Measurements from ENCODE around the gene KIF2A.

The KIF2A gene

GRCh38 chr5:62305715-62306322, at the start of gene KIF2A:
KIF2A (plus strand) TSS chr5:62306206; CDS start chr5:62306473, 267 bp downstream.
- H3K4me3 ChIP-seq (ENCODE audit: low read depth, low read length): peak within 1 kb of the TSS; percentile 88
- TF ChIP-seq CTCF (IDR thresholded peaks at IDR 0.05; ENCODE audit: borderline replicate concordance, insufficient read depth, low read depth, low read length): no peak

GRCh38 chr5:62257020-62257367, 49.0 kb upstream of the KIF2A start:
- no peak for TF ChIP-seq CTCF (IDR thresholded peaks at IDR 0.05; ENCODE audit: borderline replicate concordance, insufficient read depth, low read depth, low read length)
- no peak overlapping the region for H3K4me3 ChIP-seq (ENCODE audit: low read depth, low read length)

GRCh38 chr5:62258654-62259053, 47.4 kb upstream of the KIF2A start:
- no peak for TF ChIP-seq CTCF (IDR thresholded peaks at IDR 0.05; ENCODE audit: borderline replicate concordance, insufficient read depth, low read depth, low read length)
- H3K4me3 ChIP-seq (ENCODE audit: low read depth, low read length): no peak overlapping the region

GRCh38 chr5:62259699-62260250, 46.2 kb upstream of the KIF2A start:
- no peak overlapping the region for H3K4me3 ChIP-seq (ENCODE audit: low read depth, low read length)
- TF ChIP-seq CTCF (IDR thresholded peaks at IDR 0.05; ENCODE audit: borderline replicate concordance, insufficient read depth, low read depth, low read length): no peak

GRCh38 chr5:62260513-62260912, 45.5 kb upstream of the KIF2A start:
- no peak for TF ChIP-seq CTCF (IDR thresholded peaks at IDR 0.05; ENCODE audit: borderline replicate concordance, insufficient read depth, low read depth, low read length)
- H3K4me3 ChIP-seq (ENCODE audit: low read depth, low read length): no peak overlapping the region

- no peak overlapping the region for H3K4me3 ChIP-seq (ENCODE audit: low read depth, low read length)
- no peak for TF ChIP-seq CTCF (IDR thresholded peaks at IDR 0.05; ENCODE audit: borderline replicate concordance, insufficient read depth, low read depth, low read length)
These were observed 42.6 kb upstream of the KIF2A start for GRCh38 chr5:62263401-62263800.

- H3K4me3 ChIP-seq (ENCODE audit: low read depth, low read length): no peak overlapping the region
- no peak for TF ChIP-seq CTCF (IDR thresholded peaks at IDR 0.05; ENCODE audit: borderline replicate concordance, insufficient read depth, low read depth, low read length)
These were observed 40.3 kb upstream of the KIF2A start for GRCh38 chr5:62265648-62266112.

Measured in GM12875 (cell line).